Measurements from ENCODE around the gene ACAD11. TPM values are rescaled to one million over a fixed set of nuclear protein-coding genes. Genes with fewer than 3 reads are reported as not detected.
A peak's percentile ranks its signal among the peaks of the same experiment; 100 is the strongest.

ACAD11 gene
- total RNA-seq, 1 experiment from 2014 or later, result 25.0 TPM

GRCh38 chr3:132535575-132536441 lies 123.8 kb downstream of the ACAD11 start:
- Histone ChIP-seq H3K36me3 (ENCODE audit: insufficient read depth, low read length) (peaks cover 16% of the 10 kb centered on the region; the same call in 1 of the 2 replicates), H3K27me3 (ENCODE audit: low read length) (no peaks in the 10 kb centered on the region), H3K27ac (ENCODE audit: low read length) (no peak overlapping the region), H3K9me3 (ENCODE audit: low read length) (no peaks in the 10 kb centered on the region), H4K20me1 (ENCODE audit: insufficient read depth, low read depth, low read length) (no peaks in the 10 kb centered on the region), H3K9me2 (replicated peaks; ENCODE audit: insufficient read depth, low read length) (no peaks in the 10 kb centered on the region), H3K4me2 (ENCODE audit: low read depth, low read length, poor library complexity, severe bottlenecking) (no peak overlapping the region), H3K79me2 (ENCODE audit: low read length) (peaks cover 14% of the 10 kb centered on the region; the same call in 1 of the 2 replicates), H3K4me3 (ENCODE audit: low read length) (no peak overlapping the region), H3K4me1 (ENCODE audit: low read length) (peaks cover 13% of the 10 kb centered on the region), H3K9ac (ENCODE audit: low read length) (no peak overlapping the region), H2AFZ (ENCODE audit: low read length) (no peak overlapping the region)
- peak; percentile 86 for DNase-seq

- H3K9me2 ChIP-seq (replicated peaks; ENCODE audit: insufficient read depth, low read length), result no peaks in the 10 kb centered on the region
- H3K79me2 ChIP-seq (ENCODE audit: low read length), result peaks cover 4% of the 10 kb centered on the region; the same call in 1 of the 2 replicates
- H2AFZ ChIP-seq (ENCODE audit: low read length), result no peak overlapping the region
- no peak overlapping the region for H3K27ac ChIP-seq (ENCODE audit: low read length)
- peaks cover 10% of the 10 kb centered on the region for H3K4me1 ChIP-seq (ENCODE audit: low read length)
- H3K36me3 ChIP-seq (ENCODE audit: insufficient read depth, low read length), result peaks cover 40% of the 10 kb centered on the region; the same call in 1 of the 2 replicates
- no peaks in the 10 kb centered on the region for H3K9me3 ChIP-seq (ENCODE audit: low read length)
- no peak overlapping the region for H3K4me3 ChIP-seq (ENCODE audit: low read length)
- no peaks in the 10 kb centered on the region for H4K20me1 ChIP-seq (ENCODE audit: insufficient read depth, low read depth, low read length)
- H3K27me3 ChIP-seq (ENCODE audit: low read length), result no peaks in the 10 kb centered on the region
- no peak overlapping the region for H3K4me2 ChIP-seq (ENCODE audit: low read depth, low read length, poor library complexity, severe bottlenecking)
- no peak overlapping the region for H3K9ac ChIP-seq (ENCODE audit: low read length)
- no peak for DNase-seq
Measured at GRCh38 chr3:132530624-132531023, 129.0 kb downstream of the ACAD11 start.

- Histone ChIP-seq H3K4me3 (ENCODE audit: low read length) (no peak overlapping the region), H2AFZ (ENCODE audit: low read length) (no peak overlapping the region), H3K9me2 (replicated peaks; ENCODE audit: insufficient read depth, low read length) (no peaks in the 10 kb centered on the region), H3K4me2 (ENCODE audit: low read depth, low read length, poor library complexity, severe bottlenecking) (no peak overlapping the region), H3K36me3 (ENCODE audit: insufficient read depth, low read length) (peaks cover 55% of the 10 kb centered on the region), H3K27ac (ENCODE audit: low read length) (no peak overlapping the region), H3K9ac (ENCODE audit: low read length) (no peak overlapping the region), H3K79me2 (ENCODE audit: low read length) (no peaks in the 10 kb centered on the region), H4K20me1 (ENCODE audit: insufficient read depth, low read depth, low read length) (no peaks in the 10 kb centered on the region), H3K4me1 (ENCODE audit: low read length) (no peaks in the 10 kb centered on the region), H3K9me3 (ENCODE audit: low read length) (no peaks in the 10 kb centered on the region), H3K27me3 (ENCODE audit: low read length) (no peaks in the 10 kb centered on the region)
- no peak for DNase-seq
Measured at GRCh38 chr3:132522353-132522752, 137.3 kb downstream of the ACAD11 start.

- no peak overlapping the region for H3K4me2 ChIP-seq (ENCODE audit: low read depth, low read length, poor library complexity, severe bottlenecking)
- H3K4me1 ChIP-seq (ENCODE audit: low read length), result no peaks in the 10 kb centered on the region
- no peaks in the 10 kb centered on the region for H3K9me3 ChIP-seq (ENCODE audit: low read length)
- no peak overlapping the region for H3K4me3 ChIP-seq (ENCODE audit: low read length)
- DNase-seq, result no peak
- H3K79me2 ChIP-seq (ENCODE audit: low read length), result no peaks in the 10 kb centered on the region
- no peaks in the 10 kb centered on the region for H3K9me2 ChIP-seq (replicated peaks; ENCODE audit: insufficient read depth, low read length)
- H3K36me3 ChIP-seq (ENCODE audit: insufficient read depth, low read length), result peaks cover 58% of the 10 kb centered on the region
- H4K20me1 ChIP-seq (ENCODE audit: insufficient read depth, low read depth, low read length), result no peaks in the 10 kb centered on the region
- H3K9ac ChIP-seq (ENCODE audit: low read length), result no peak overlapping the region
- no peak overlapping the region for H3K27ac ChIP-seq (ENCODE audit: low read length)
- no peak overlapping the region for H2AFZ ChIP-seq (ENCODE audit: low read length)
- H3K27me3 ChIP-seq (ENCODE audit: low read length), result no peaks in the 10 kb centered on the region
Measured at GRCh38 chr3:132521901-132522300, 137.7 kb downstream of the ACAD11 start.

GRCh38 chr3:132519914-132520313 lies 139.7 kb downstream of the ACAD11 start:
- no peaks in the 10 kb centered on the region for H3K9me2 ChIP-seq (replicated peaks; ENCODE audit: insufficient read depth, low read length)
- no peak overlapping the region for H3K4me3 ChIP-seq (ENCODE audit: low read length)
- H3K4me2 ChIP-seq (ENCODE audit: low read depth, low read length, poor library complexity, severe bottlenecking), result no peak overlapping the region
- H2AFZ ChIP-seq (ENCODE audit: low read length), result no peak overlapping the region
- no peaks in the 10 kb centered on the region for H3K27me3 ChIP-seq (ENCODE audit: low read length)
- no peaks in the 10 kb centered on the region for H4K20me1 ChIP-seq (ENCODE audit: insufficient read depth, low read depth, low read length)
- no peaks in the 10 kb centered on the region for H3K4me1 ChIP-seq (ENCODE audit: low read length)
- H3K27ac ChIP-seq (ENCODE audit: low read length), result no peak overlapping the region
- no peaks in the 10 kb centered on the region for H3K79me2 ChIP-seq (ENCODE audit: low read length)
- no peak for DNase-seq
- H3K9me3 ChIP-seq (ENCODE audit: low read length), result no peaks in the 10 kb centered on the region
- no peak overlapping the region for H3K9ac ChIP-seq (ENCODE audit: low read length)
- H3K36me3 ChIP-seq (ENCODE audit: insufficient read depth, low read length), result peaks cover 69% of the 10 kb centered on the region

GRCh38 chr3:132517311-132517710 lies 142.3 kb downstream of the ACAD11 start:
- H3K36me3 ChIP-seq (ENCODE audit: insufficient read depth, low read length), result peaks cover 75% of the 10 kb centered on the region

GRCh38 chr3:132513057-132513456 lies 146.6 kb downstream of the ACAD11 start:
- DNase-seq, result no peak
- H3K79me2 ChIP-seq (ENCODE audit: low read length), result no peaks in the 10 kb centered on the region
- H3K4me1 ChIP-seq (ENCODE audit: low read length), result no peaks in the 10 kb centered on the region
- peaks cover 3% of the 10 kb centered on the region; the same call in 1 of the 2 replicates for H3K9me2 ChIP-seq (replicated peaks; ENCODE audit: insufficient read depth, low read length)
- no peak overlapping the region for H2AFZ ChIP-seq (ENCODE audit: low read length)
- H3K4me3 ChIP-seq (ENCODE audit: low read length), result no peak overlapping the region
- H3K27ac ChIP-seq (ENCODE audit: low read length), result no peak overlapping the region
- H3K9ac ChIP-seq (ENCODE audit: low read length), result no peak overlapping the region
- H3K4me2 ChIP-seq (ENCODE audit: low read depth, low read length, poor library complexity, severe bottlenecking), result no peak overlapping the region
- no peaks in the 10 kb centered on the region for H4K20me1 ChIP-seq (ENCODE audit: insufficient read depth, low read depth, low read length)
- no peaks in the 10 kb centered on the region for H3K27me3 ChIP-seq (ENCODE audit: low read length)
- H3K9me3 ChIP-seq (ENCODE audit: low read length), result no peaks in the 10 kb centered on the region
- peaks cover 73% of the 10 kb centered on the region for H3K36me3 ChIP-seq (ENCODE audit: insufficient read depth, low read length)

More at GRCh38 chr3:132517311-132517710, 142.3 kb downstream of the ACAD11 start:
- H3K4me2 ChIP-seq (ENCODE audit: low read depth, low read length, poor library complexity, severe bottlenecking), result no peak overlapping the region
- H3K79me2 ChIP-seq (ENCODE audit: low read length), result no peaks in the 10 kb centered on the region
- H3K4me1 ChIP-seq (ENCODE audit: low read length), result no peaks in the 10 kb centered on the region
- H3K9ac ChIP-seq (ENCODE audit: low read length), result no peak overlapping the region
- no peaks in the 10 kb centered on the region for H3K27me3 ChIP-seq (ENCODE audit: low read length)
- H2AFZ ChIP-seq (ENCODE audit: low read length), result no peak overlapping the region
- H3K9me3 ChIP-seq (ENCODE audit: low read length), result no peaks in the 10 kb centered on the region
- 0 out of 2 replicates have a peak, but pooled peaks cover 3% of the 10 kb centered on the region for H3K9me2 ChIP-seq (replicated peaks; ENCODE audit: insufficient read depth, low read length)
- H4K20me1 ChIP-seq (ENCODE audit: insufficient read depth, low read depth, low read length), result no peaks in the 10 kb centered on the region
- H3K27ac ChIP-seq (ENCODE audit: low read length), result no peak overlapping the region
- no peak for DNase-seq
- no peak overlapping the region for H3K4me3 ChIP-seq (ENCODE audit: low read length)

- Histone ChIP-seq H3K36me3 (ENCODE audit: insufficient read depth, low read length) (peaks cover 60% of the 10 kb centered on the region; the same call in 1 of the 2 replicates), H3K27me3 (ENCODE audit: low read length) (no peaks in the 10 kb centered on the region)
Measured at GRCh38 chr3:132509506-132509905, 150.1 kb downstream of the ACAD11 start.

More at GRCh38 chr3:132509506-132509905, 150.1 kb downstream of the ACAD11 start:
- H3K9ac ChIP-seq (ENCODE audit: low read length), result no peak overlapping the region
- no peak for DNase-seq
- no peaks in the 10 kb centered on the region for H4K20me1 ChIP-seq (ENCODE audit: insufficient read depth, low read depth, low read length)
- no peaks in the 10 kb centered on the region for H3K4me1 ChIP-seq (ENCODE audit: low read length)
- H3K4me3 ChIP-seq (ENCODE audit: low read length), result no peak overlapping the region
- H3K79me2 ChIP-seq (ENCODE audit: low read length), result no peaks in the 10 kb centered on the region
- H3K27ac ChIP-seq (ENCODE audit: low read length), result no peak overlapping the region
- H3K4me2 ChIP-seq (ENCODE audit: low read depth, low read length, poor library complexity, severe bottlenecking), result no peak overlapping the region
- peaks cover 3% of the 10 kb centered on the region; the same call in 1 of the 2 replicates for H3K9me2 ChIP-seq (replicated peaks; ENCODE audit: insufficient read depth, low read length)
- H2AFZ ChIP-seq (ENCODE audit: low read length), result no peak overlapping the region
- no peaks in the 10 kb centered on the region for H3K9me3 ChIP-seq (ENCODE audit: low read length)
